Heart left ventricle (tissue), 16 donors: ENCODE measurements around the gene GPX3. TPM values are rescaled to one million over a fixed set of nuclear protein-coding genes. Genes with fewer than 3 reads are reported as not detected.

Source experiments
- ATAC-seq, 4 donors: fragments of 200-7000 bp; cut with Tn5 transposase; one replicate each; pipeline ENCODE4 v1.9.1; 2020 to 2022; ENCODE audit warnings: moderate library complexity in 4 of 4, mild to moderate bottlenecking in 3 of 4, moderate number of reproducible peaks in 1 of 4
- DNase-seq, 5 donors: peaks; one replicate each; pipeline ENCODE4 v3.0.0-alpha.2; 2020
- H3K27ac ChIP-seq, 12 donors: fragments of 200-600 bp; sonication (generic) in 4 of 12; one replicate each; pipeline versions ENCODE4 v1.5.0 to v1.8.0; 2016 to 2022; ENCODE audit warnings: mild to moderate bottlenecking in 2 of 12
- H3K27me3 ChIP-seq, 9 donors: fragments of 200-600 bp; sonication (generic) in 2 of 9; one replicate each; pipeline versions ENCODE4 v1.5.1 to v1.8.0; 2016 to 2022; ENCODE audit warnings: mild to moderate bottlenecking in 3 of 9
- H3K36me3 ChIP-seq, 9 donors: fragments of 200-600 bp; sonication (generic) in 2 of 9; one replicate each; pipeline versions ENCODE4 v1.5.0 to v1.8.0; 2018 to 2022; ENCODE audit warnings: mild to moderate bottlenecking in 2 of 9
- H3K4me1 ChIP-seq, 12 donors: fragments of 200-600 bp; sonication (generic) in 4 of 12; one replicate each; pipeline versions ENCODE4 v1.5.0 to v1.8.0; 2016 to 2022; ENCODE audit warnings: mild to moderate bottlenecking in 3 of 12
- H3K4me3 ChIP-seq, 12 donors: fragments of 200-600 bp; sonication (generic) in 4 of 12; one replicate each; pipeline versions ENCODE4 v1.5.0 to v1.8.0; 2017 to 2022; ENCODE audit warnings: mild to moderate bottlenecking in 9 of 12, moderate library complexity in 4 of 12
- H3K9me3 ChIP-seq, 12 donors: fragments of 200-600 bp; sonication (generic) in 4 of 12; one replicate each; pipeline versions ENCODE4 v1.5.0 to v1.8.0; 2016 to 2022; ENCODE audit warnings: mild to moderate bottlenecking in 1 of 12
- POLR2A ChIP-seq, 2 donors: fragments of 450-650 bp; IDR thresholded peaks; one replicate each; pipeline ENCODE4 v1.6.1; 2017; ENCODE audit warnings: antibody characterized with exemption in 2 of 2, mild to moderate bottlenecking in 2 of 2, moderate library complexity in 2 of 2
- WGBS, 4 donors: extraction: QIAGEN DNeasy Blood & Tissue Kit in 2 of 4; methylation state at CpG; one replicate each; pipeline versions ENCODE4 v1.1.5 to v1.1.7; 2013 to 2018; 5-methylcytosine and 5-hydroxymethylcytosine counted together
- intact Hi-C, 10 donors: fragments of 100-400 bp; cut with DNase I; formaldehyde crosslinking; loops; one replicate each; pipeline versions ENCODE4 v1.11.1 to v1.14.2; 2022
- polyA plus RNA-seq, 2 donors: library from polyadenylated mRNA; stranded (reverse); fragments of 200-250 nt; gene quantifications; one replicate each; pipeline ENCODE4 v1.2.3, GENCODE V29; 2013
- total RNA-seq, 9 donors: library from RNA; depleted of rRNA in 2 of 9; stranded (reverse); fragments of >200 nt in 2 of 9; fragmentation: NEBNext Ultra II Directional in 3 of 9; extraction: Animal tissue kit (Norgen Biotek cat#: 25700) in 3 of 9; gene quantifications; one replicate each; pipeline versions ENCODE4 v1.1.0 to v1.2.4, GENCODE V29; 2016 to 2023
- TF ChIP-seq, protein P1 (sequence below), 12 donors: fragments of 200-600 bp; sonication (generic) in 4 of 12; IDR thresholded peaks; one replicate each; pipeline versions ENCODE4 v1.5.0 to v1.8.0; 2018 to 2022; ENCODE audit warnings: antibody characterized with exemption in 12 of 12, mild to moderate bottlenecking in 5 of 12
- donor health status: ischemic (EF 13 %, LVEDD 7.1; RV severe dilation, severe dysfunction).
- donor health status: healthy with polysubstance abuse.
- donor health status: DM: no; HTN: yes; CAD: no.
- donor health status: DM: no; HTN: no; CAD: no.
- donor health status: ischemic (EF 25% LVEDD 6.9; RV normal size, moderate dysfunction).
- donor health status: ischemic (EF 25% LVEDD 5.7; RV mildly dilated, moderate dysfunction).
- donor health status: healthy.
- donor health status: DM: yes; HTN: yes; CAD: no.
- donor health status: ischemic (EF 35%, LVEDD 5.7; RV mildly dilated, moderate dysfunction).
- donor health status: nonischemic (EF 11% LVEDD 7.7; RV severe dilation, severe dysfunction).
- donor health status: DM: yes; HTN: yes; CAD: no.
- donor health status: PGD.
- donor health status: ischemic (EF 29% LVEDD 5.4; RV normal size, mild dysfunction).
- donor health status: nonischemic (EF 23%, LVEDD 6.1; RV moderate dilation, normal function).

GPX3 gene
- total and polyA plus RNA-seq, 11 donors, result 416 to 1,563 (median 819) TPM

DNA sequence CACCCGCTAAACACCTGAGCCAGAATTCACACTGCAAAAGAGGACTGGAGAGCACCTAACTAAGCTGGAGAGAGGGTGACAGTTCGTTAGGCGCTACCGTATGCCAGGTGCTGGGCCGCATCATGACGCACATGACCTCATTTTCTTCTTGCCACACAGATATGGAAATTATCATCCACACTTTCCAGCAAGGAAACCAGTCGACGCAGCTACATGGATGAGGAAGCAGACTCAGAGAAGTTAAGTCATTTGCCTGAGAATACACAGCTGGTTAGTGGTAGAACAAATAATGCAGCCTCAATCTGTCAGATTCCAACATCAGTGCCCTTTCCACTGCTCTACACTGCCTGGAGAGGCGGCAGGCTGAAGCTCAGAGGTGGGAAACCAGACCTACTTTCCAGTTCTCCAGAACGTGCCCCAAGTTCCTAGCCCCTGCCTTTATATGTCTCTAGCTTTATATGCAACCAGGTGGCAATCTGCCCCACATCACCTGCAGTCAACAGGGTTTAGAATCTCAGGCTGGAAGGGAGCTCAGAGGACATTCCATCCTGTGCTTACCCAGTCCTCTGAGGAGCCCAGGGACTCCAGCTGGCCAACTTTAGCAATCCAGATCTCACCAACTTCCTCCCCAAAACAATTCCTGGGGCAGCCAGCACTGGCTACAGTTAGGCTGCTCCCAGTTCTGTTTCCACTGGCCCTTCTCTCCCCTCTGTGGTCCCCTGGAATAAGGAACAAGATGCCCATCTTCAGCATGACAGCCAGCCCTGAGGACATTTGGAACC is 51.6 kb downstream of the GPX3 start:
- intact Hi-C loops, result loop anchor here in 1 of 10 donors (5.0 kb wide), 1 partner anchor 35 kb away; no protein-coding TSS in a partner anchor
- Histone ChIP-seq H3K9me3 (no peaks in the 10 kb centered on the region), H3K4me1 (peaks cover 0 to 90% (median 65%) of the 10 kb centered on the region in 12 donors), H3K36me3 (peaks cover 0 to 23% (median 3%) of the 10 kb centered on the region in 9 donors), H3K4me3 (no peak overlapping the region), H3K27me3 (no peaks in the 10 kb centered on the region), H3K27ac (peak overlapping the region in 10 of 12 donors; percentile 3 to 54 (median 26))
- ATAC-seq (no peak), DNase-seq (peak in 1 of 5 donors; percentile 16)
- WGBS, 4 donors, result 84 to 90% (median 86%) methylated on average over 9 to 10 of the region's 10 CpGs
- TF ChIP-seq POLR2A (IDR thresholded peaks at IDR 0.05), result no peak

DNA sequence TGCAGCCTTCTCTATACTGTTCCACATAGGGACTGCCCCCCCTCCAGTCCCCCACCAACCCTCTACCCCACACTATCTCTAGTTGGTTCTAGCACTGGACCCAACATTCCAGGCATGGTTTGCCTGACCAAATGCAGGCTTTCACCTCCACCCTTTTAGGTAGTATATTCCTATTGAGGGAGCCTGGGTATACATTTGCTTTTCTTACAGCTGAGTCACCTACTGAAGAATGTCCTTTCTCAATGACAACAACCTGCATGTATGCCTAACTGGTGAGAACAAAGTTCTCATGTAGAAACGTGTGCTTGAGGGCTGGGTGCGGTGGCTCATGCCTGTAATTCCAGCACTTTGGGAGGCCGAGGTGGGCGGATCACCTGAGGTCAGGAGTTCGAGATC is 52.2 kb downstream of the GPX3 start:
- H3K4me1 ChIP-seq, result peaks cover 0 to 90% (median 65%) of the 10 kb centered on the region in 12 donors
- no peak for ATAC-seq

DNA sequence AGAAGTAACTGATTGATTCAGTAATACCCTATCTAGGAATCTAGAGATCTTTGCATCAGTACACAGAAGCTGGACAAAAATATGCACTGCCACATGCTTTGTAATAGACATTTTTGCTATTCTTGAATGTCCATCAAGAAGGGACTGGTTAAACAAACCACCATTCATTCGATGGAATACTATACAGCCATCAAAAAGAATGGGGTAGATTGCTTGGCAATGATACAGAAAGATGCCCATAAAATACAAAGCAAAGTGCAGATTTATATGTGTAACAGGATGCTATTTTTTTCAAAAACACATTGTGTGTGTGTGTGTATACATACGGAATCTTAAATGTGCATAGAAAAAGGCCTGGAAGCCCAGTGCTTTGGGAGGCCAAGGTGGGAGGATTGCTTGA is 52.9 kb downstream of the GPX3 start:
- TF ChIP-seq POLR2A (IDR thresholded peaks at IDR 0.05), result no peak
- TF ChIP-seq, protein P1, sequence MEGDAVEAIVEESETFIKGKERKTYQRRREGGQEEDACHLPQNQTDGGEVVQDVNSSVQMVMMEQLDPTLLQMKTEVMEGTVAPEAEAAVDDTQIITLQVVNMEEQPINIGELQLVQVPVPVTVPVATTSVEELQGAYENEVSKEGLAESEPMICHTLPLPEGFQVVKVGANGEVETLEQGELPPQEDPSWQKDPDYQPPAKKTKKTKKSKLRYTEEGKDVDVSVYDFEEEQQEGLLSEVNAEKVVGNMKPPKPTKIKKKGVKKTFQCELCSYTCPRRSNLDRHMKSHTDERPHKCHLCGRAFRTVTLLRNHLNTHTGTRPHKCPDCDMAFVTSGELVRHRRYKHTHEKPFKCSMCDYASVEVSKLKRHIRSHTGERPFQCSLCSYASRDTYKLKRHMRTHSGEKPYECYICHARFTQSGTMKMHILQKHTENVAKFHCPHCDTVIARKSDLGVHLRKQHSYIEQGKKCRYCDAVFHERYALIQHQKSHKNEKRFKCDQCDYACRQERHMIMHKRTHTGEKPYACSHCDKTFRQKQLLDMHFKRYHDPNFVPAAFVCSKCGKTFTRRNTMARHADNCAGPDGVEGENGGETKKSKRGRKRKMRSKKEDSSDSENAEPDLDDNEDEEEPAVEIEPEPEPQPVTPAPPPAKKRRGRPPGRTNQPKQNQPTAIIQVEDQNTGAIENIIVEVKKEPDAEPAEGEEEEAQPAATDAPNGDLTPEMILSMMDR (IDR thresholded peaks at IDR 0.05), result no peak
- no peaks in the 10 kb centered on the region for H3K9me3 ChIP-seq
- peak overlapping the region in 2 of 12 donors; percentile 36 to 54 for H3K27ac ChIP-seq
- H3K27me3 ChIP-seq, result no peaks in the 10 kb centered on the region
- H3K4me1 ChIP-seq, result peaks cover 4 to 90% (median 65%) of the 10 kb centered on the region in 12 donors
- WGBS, 4 donors, result 96 to 100% (median 98%) methylated on average over 2 of the region's 2 CpGs
- H3K36me3 ChIP-seq, result peaks cover 0 to 28% (median 6%) of the 10 kb centered on the region in 9 donors
- DNase-seq (no peak), ATAC-seq (no peak)
- H3K4me3 ChIP-seq, result no peak overlapping the region
- intact Hi-C loops, result loop anchor here in 1 of 10 donors (5.0 kb wide), 1 partner anchor 34 kb away; no protein-coding TSS in a partner anchor

More for the DNA sequence above, 52.2 kb downstream of the GPX3 start:
- no peaks in the 10 kb centered on the region for H3K9me3 ChIP-seq
- TF ChIP-seq POLR2A (IDR thresholded peaks at IDR 0.05), result no peak
- TF ChIP-seq, protein P1 (IDR thresholded peaks at IDR 0.05), result no peak
- intact Hi-C loops, result loop anchor here in 1 of 10 donors (5.0 kb wide), 1 partner anchor 35 kb away; no protein-coding TSS in a partner anchor
- no peak overlapping the region for H3K4me3 ChIP-seq
- H3K27me3 ChIP-seq, result no peaks in the 10 kb centered on the region
- DNase-seq, result peak in 1 of 5 donors; percentile 25
- H3K27ac ChIP-seq, result peak overlapping the region in 10 of 12 donors; percentile 3 to 54 (median 32)
- 63 to 85% (median 81%) methylated on average over 5 of the region's 5 CpGs for WGBS, 4 donors
- H3K36me3 ChIP-seq, result peaks cover 0 to 23% (median 4%) of the 10 kb centered on the region in 9 donors

DNA sequence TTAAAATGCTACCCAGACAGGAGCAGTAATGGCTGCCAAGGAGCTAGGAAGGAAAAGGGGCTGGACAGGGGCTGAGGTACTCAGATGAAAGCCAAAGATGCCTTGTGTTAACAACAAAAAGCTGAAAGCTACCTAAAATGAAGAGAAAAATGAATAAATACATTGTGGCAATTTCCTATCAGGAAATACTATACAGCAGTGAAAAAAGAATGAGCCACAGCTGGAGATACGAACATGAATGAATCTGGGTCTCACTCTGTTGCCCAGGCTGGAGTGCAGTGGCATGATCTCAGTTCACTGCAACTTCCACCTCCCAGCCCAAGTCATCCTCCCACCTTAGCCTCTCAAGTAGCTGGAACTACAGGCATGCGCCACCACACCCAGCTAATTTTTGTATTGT is 54.2 kb downstream of the GPX3 start:
- Histone ChIP-seq H3K36me3 (peaks cover 0 to 35% (median 6%) of the 10 kb centered on the region in 9 donors), H3K27ac (no peak overlapping the region), H3K9me3 (no peaks in the 10 kb centered on the region), H3K4me1 (peaks cover 12 to 90% (median 64%) of the 10 kb centered on the region in 12 donors), H3K4me3 (no peak overlapping the region), H3K27me3 (no peaks in the 10 kb centered on the region)
- intact Hi-C loops, result loop anchor here in 1 of 10 donors (5.0 kb wide), 1 partner anchor 33 kb away; no protein-coding TSS in a partner anchor
- DNase-seq (no peak), ATAC-seq (no peak)
- TF ChIP-seq POLR2A (IDR thresholded peaks at IDR 0.05), result no peak
- TF ChIP-seq, protein P1 (IDR thresholded peaks at IDR 0.05), result no peak
- WGBS, 4 donors, result 94 to 100% (median 95%) methylated on average over 2 of the region's 2 CpGs
